ENCODE results near the gene MUC6. TPM values are rescaled to one million over a fixed set of nuclear protein-coding genes. Genes with fewer than 3 reads are reported as not detected.

The MUC6 gene
- total and polyA plus RNA-seq, 9 donors, result 0.09 to 0.61 (median 0.28) TPM; not detected in 1

GRCh38 chr11:965206-965775 is 71.2 kb downstream of the MUC6 start:
- peaks cover 36% of the 10 kb centered on the region for H3K36me3 ChIP-seq (ENCODE audit: control insufficient read depth, insufficient read depth, low read length)
- H3K27ac ChIP-seq (ENCODE audit: low read length), result no peak overlapping the region
- H3K4me1 ChIP-seq (ENCODE audit: control insufficient read depth, insufficient read depth, low read length), result no peaks in the 10 kb centered on the region
- H3K27me3 ChIP-seq (ENCODE audit: control insufficient read depth, insufficient read depth, low read length), result no peaks in the 10 kb centered on the region
- 73% methylated on average over 13 of the region's 13 CpGs for WGBS (ENCODE audit: insufficient coverage)
- no peaks in the 10 kb centered on the region for H3K9me3 ChIP-seq (replicated peaks; ENCODE audit: control insufficient read depth, low read depth, low read length)
- H3K4me3 ChIP-seq (ENCODE audit: low read length), result no peak overlapping the region
- no peak for DNase-seq

GRCh38 chr11:963852-964251 is 72.7 kb downstream of the MUC6 start:
- H3K4me3 ChIP-seq (ENCODE audit: low read length), result no peak overlapping the region
- no peaks in the 10 kb centered on the region for H3K4me1 ChIP-seq (ENCODE audit: control insufficient read depth, insufficient read depth, low read length)
- WGBS (ENCODE audit: insufficient coverage), result 96% methylated on average over 4 of the region's 7 CpGs
- no peak for DNase-seq
- H3K27ac ChIP-seq (ENCODE audit: low read length), result no peak overlapping the region
- H3K36me3 ChIP-seq (ENCODE audit: control insufficient read depth, insufficient read depth, low read length), result peaks cover 37% of the 10 kb centered on the region
- no peaks in the 10 kb centered on the region for H3K27me3 ChIP-seq (ENCODE audit: control insufficient read depth, insufficient read depth, low read length)
- H3K9me3 ChIP-seq (replicated peaks; ENCODE audit: control insufficient read depth, low read depth, low read length), result no peaks in the 10 kb centered on the region

Other genes starting within 250 kb of the MUC6 start
- 0.04 TPM for gene CEND1, start 246.6 kb downstream of the MUC6 start, total RNA-seq
- gene CEND1, start 246.6 kb downstream of the MUC6 start, polyA plus RNA-seq (ENCODE audit: insufficient read depth in 1 of 8, insufficient read length in 8 of 8, low replicate concordance in 1 of 8), result 1 to 10 TPM in 1 of 8 donors, under 1 TPM in 7; 0.36 to 1.5 (median 0.56) TPM
- 5.4 TPM for gene SLC25A22, start 238.4 kb downstream of the MUC6 start, total RNA-seq
- gene SLC25A22, start 238.4 kb downstream of the MUC6 start, polyA plus RNA-seq (ENCODE audit: insufficient read depth in 1 of 8, insufficient read length in 8 of 8, low replicate concordance in 1 of 8), result 10 to 100 TPM; 10.4 to 15.8 (median 14.2) TPM
- 3.9 TPM for gene PIDD1, start 231.5 kb downstream of the MUC6 start, total RNA-seq
- gene PIDD1, start 231.5 kb downstream of the MUC6 start, polyA plus RNA-seq (ENCODE audit: insufficient read depth in 1 of 8, insufficient read length in 8 of 8, low replicate concordance in 1 of 8), result 10 to 100 TPM in 4 of 8 donors, 1 to 10 TPM in 4; 5.5 to 13.7 (median 10.0) TPM
- 2,004 TPM for gene RPLP2, start 226.8 kb downstream of the MUC6 start, total RNA-seq
- gene RPLP2, start 226.8 kb downstream of the MUC6 start, polyA plus RNA-seq (ENCODE audit: insufficient read depth in 1 of 8, insufficient read length in 8 of 8, low replicate concordance in 1 of 8), result 1,000 to 10,000 TPM; 1,485 to 2,136 (median 1,739) TPM
- 9.0 TPM for gene PNPLA2, start 217.8 kb downstream of the MUC6 start, total RNA-seq
- 10 to 100 TPM; 19.4 to 46.1 (median 28.4) TPM for gene PNPLA2, start 217.8 kb downstream of the MUC6 start, polyA plus RNA-seq (ENCODE audit: insufficient read depth in 1 of 8, insufficient read length in 8 of 8, low replicate concordance in 1 of 8)
- gene CRACR2B, start 208.8 kb downstream of the MUC6 start, total RNA-seq, result 6.9 TPM
- gene CRACR2B, start 208.8 kb downstream of the MUC6 start, polyA plus RNA-seq (ENCODE audit: insufficient read depth in 1 of 8, insufficient read length in 8 of 8, low replicate concordance in 1 of 8), result 10 to 100 TPM in 7 of 8 donors, 1 to 10 TPM in 1; 7.7 to 22.0 (median 13.3) TPM
- gene CD151, start 203.8 kb downstream of the MUC6 start, total RNA-seq, result 147 TPM
- gene CD151, start 203.8 kb downstream of the MUC6 start, polyA plus RNA-seq (ENCODE audit: insufficient read depth in 1 of 8, insufficient read length in 8 of 8, low replicate concordance in 1 of 8), result 100 to 1,000 TPM; 133 to 178 (median 151) TPM
- 97.7 TPM for gene POLR2L, start 194.2 kb downstream of the MUC6 start, total RNA-seq
- 100 to 1,000 TPM; 114 to 147 (median 125) TPM for gene POLR2L, start 194.2 kb downstream of the MUC6 start, polyA plus RNA-seq (ENCODE audit: insufficient read depth in 1 of 8, insufficient read length in 8 of 8, low replicate concordance in 1 of 8)
- 60.3 TPM for gene TSPAN4, start 193.9 kb downstream of the MUC6 start, total RNA-seq
- gene TSPAN4, start 193.9 kb downstream of the MUC6 start, polyA plus RNA-seq (ENCODE audit: insufficient read depth in 1 of 8, insufficient read length in 8 of 8, low replicate concordance in 1 of 8), result 10 to 100 TPM; 48.0 to 75.9 (median 65.1) TPM
- 30.5 TPM for gene CHID1, start 125.9 kb downstream of the MUC6 start, total RNA-seq
- 10 to 100 TPM; 60.4 to 77.4 (median 68.5) TPM for gene CHID1, start 125.9 kb downstream of the MUC6 start, polyA plus RNA-seq (ENCODE audit: insufficient read depth in 1 of 8, insufficient read length in 8 of 8, low replicate concordance in 1 of 8)
- 18.5 TPM for gene AP2A2, start 110.8 kb downstream of the MUC6 start, total RNA-seq
- gene AP2A2, start 110.8 kb downstream of the MUC6 start, polyA plus RNA-seq (ENCODE audit: insufficient read depth in 1 of 8, insufficient read length in 8 of 8, low replicate concordance in 1 of 8), result 10 to 100 TPM; 38.3 to 61.4 (median 48.0) TPM
- not detected for gene MUC2, start 38.2 kb upstream of the MUC6 start, total RNA-seq
- gene MUC2, start 38.2 kb upstream of the MUC6 start, polyA plus RNA-seq (ENCODE audit: insufficient read depth in 1 of 8, insufficient read length in 8 of 8, low replicate concordance in 1 of 8), result 1 to 10 TPM in 2 of 8 donors, under 1 TPM in 4, not detected in 2; 0.01 to 2.2 (median 0.04) TPM
- not detected for gene MUC5AC, start 121.2 kb upstream of the MUC6 start, total RNA-seq
- under 1 TPM in 5 of 8 donors, not detected in 3; 0.01 to 0.75 (median 0.04) TPM for gene MUC5AC, start 121.2 kb upstream of the MUC6 start, polyA plus RNA-seq (ENCODE audit: insufficient read depth in 1 of 8, insufficient read length in 8 of 8, low replicate concordance in 1 of 8)
- not detected for gene MUC5B, start 186.3 kb upstream of the MUC6 start, total RNA-seq
- gene MUC5B, start 186.3 kb upstream of the MUC6 start, polyA plus RNA-seq (ENCODE audit: insufficient read depth in 1 of 8, insufficient read length in 8 of 8, low replicate concordance in 1 of 8), result under 1 TPM in 7 of 8 donors, not detected in 1; 0.01 to 0.33 (median 0.04) TPM